HCT116 (cell line): ENCODE data around the gene S1PR1.

Experiments used
- EZH2 ChIP-seq: fragments of 200-600 bp; sonication (generic); IDR thresholded peaks from 2 replicates; pipeline ENCODE4 v1.6.1; 2017; ENCODE audit warnings: antibody characterized with exemption, mixed run types
- POLR2A ChIP-seq: IDR thresholded peaks from 2 replicates; pipeline ENCODE4 v1.7.0; 2011; ENCODE audit warnings: borderline replicate concordance; ENCODE audit not compliant: insufficient read depth, insufficient read length; ENCODE audit errors: extremely low read depth
- RAD21 ChIP-seq: IDR thresholded peaks from 2 replicates; pipeline ENCODE4 v1.6.1; 2012; ENCODE audit warnings: low read depth, mild to moderate bottlenecking
- TF ChIP-seq, protein P1 (sequence below), 3 experiments: fragments of 200-600 bp in 1 of 3; sonication (generic) in 1 of 3; IDR thresholded peaks in 2 of 3; conservative IDR thresholded peaks in 1 of 3; 2 replicates each; pipeline ENCODE4 v1.5.1; 2012 to 2017; ENCODE audit warnings: low read depth in 2 of 3, low read length in 2 of 3, antibody characterized with exemption in 1 of 3, borderline replicate concordance in 1 of 3, control low read depth in 1 of 3, mild to moderate bottlenecking in 1 of 3, mixed read lengths in 1 of 3, mixed run types in 1 of 3, moderate library complexity in 1 of 3; ENCODE audit not compliant: insufficient read depth in 1 of 3

DNA sequence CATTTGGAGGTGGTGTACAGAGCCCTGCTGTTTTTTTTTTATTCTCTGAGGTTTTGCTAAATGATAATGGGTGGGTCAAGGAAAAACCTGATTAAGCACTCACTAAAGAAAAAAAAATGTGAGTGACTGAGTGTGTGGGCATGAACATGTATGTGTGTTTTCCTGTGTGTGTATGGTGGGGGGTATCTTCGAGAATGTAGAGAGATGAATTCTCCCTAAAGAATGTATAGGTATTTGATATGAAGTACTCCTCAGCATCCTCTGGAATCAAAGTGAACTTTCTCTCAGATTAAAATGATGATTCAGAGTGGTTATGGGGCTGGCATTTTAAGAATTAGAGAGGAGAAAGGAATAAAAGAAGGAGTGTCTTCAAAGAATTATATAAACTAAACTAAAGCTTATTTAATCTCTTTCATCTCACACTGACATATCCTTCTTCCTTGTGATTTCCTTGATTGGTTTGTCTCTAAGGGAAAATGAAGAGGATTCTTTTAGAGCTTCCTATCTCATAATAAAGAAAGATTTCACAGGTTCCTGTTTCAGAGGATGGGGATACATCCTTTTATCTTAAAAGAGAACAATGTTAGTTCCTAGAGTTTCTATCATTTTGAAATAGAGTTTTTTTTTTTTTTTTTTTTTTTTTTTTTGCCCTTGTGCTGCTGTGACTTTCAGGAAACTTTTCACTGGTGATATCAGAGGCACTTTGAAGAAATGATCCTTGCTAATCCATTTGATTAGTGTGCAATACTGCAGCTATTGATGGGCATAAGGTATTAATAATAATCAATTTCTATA, 23.9 kb downstream of the S1PR1 start:
- TF ChIP-seq POLR2A (no peak), RAD21 (no peak), EZH2 (no peak)
- TF ChIP-seq, protein P1, sequence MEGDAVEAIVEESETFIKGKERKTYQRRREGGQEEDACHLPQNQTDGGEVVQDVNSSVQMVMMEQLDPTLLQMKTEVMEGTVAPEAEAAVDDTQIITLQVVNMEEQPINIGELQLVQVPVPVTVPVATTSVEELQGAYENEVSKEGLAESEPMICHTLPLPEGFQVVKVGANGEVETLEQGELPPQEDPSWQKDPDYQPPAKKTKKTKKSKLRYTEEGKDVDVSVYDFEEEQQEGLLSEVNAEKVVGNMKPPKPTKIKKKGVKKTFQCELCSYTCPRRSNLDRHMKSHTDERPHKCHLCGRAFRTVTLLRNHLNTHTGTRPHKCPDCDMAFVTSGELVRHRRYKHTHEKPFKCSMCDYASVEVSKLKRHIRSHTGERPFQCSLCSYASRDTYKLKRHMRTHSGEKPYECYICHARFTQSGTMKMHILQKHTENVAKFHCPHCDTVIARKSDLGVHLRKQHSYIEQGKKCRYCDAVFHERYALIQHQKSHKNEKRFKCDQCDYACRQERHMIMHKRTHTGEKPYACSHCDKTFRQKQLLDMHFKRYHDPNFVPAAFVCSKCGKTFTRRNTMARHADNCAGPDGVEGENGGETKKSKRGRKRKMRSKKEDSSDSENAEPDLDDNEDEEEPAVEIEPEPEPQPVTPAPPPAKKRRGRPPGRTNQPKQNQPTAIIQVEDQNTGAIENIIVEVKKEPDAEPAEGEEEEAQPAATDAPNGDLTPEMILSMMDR (IDR thresholded peaks at IDR 0.05 in 2 of 3, conservative IDR thresholded peaks at IDR 0.05 in 1 of 3; ENCODE audit: borderline replicate concordance in 1 of 3, insufficient read depth in 1 of 3, low read depth in 2 of 3, low read length in 2 of 3) = no peak
